GM11168 (cell line): Measurements from ENCODE around the gene TENT4B.
"Not testable (repeated sequence)": the region's sequence is repeated elsewhere in the genome, so short reads cannot be mapped to it uniquely, and the experiment has no call there.

Experiments used
- in situ Hi-C: fragments of 300-500 bp; cut with MboI; formaldehyde crosslinking; loops from one replicate; pipeline ENCODE4 v1.12.0; 2022; ENCODE audit warnings: low sequenced_read_pairs; ENCODE audit not compliant: unreplicated experiment

TENT4B gene

DNA sequence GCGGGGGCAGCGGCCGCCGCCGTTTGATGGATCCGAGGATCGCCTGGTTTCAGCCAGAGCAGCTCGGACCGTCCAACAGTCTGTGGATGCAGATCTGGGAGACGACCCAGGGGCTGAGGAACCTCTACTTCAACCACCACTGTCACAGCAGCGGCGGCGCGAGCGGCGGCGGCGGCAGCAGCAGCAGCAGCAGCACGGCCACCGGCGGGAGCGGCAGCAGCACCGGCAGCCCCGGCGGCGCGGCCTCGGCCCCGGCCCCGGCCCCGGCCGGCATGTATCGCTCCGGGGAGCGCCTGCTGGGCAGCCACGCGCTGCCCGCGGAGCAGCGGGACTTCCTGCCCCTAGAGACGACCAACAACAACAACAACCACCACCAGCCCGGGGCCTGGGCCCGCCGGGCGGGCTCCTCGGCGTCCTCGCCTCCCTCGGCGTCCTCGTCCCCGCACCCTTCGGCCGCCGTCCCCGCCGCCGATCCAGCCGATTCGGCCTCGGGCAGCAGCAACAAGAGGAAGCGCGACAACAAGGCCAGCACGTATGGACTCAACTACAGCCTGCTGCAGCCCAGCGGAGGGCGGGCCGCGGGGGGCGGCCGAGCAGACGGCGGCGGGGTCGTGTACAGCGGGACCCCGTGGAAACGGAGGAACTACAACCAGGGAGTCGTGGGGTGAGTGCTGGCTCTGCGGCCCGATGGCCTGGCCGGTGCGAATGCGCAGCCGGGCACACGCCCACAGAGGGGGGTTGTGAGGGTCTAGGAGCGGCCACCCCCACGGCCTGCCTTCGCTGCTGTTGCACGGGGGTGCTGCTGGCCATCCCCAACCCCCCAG is 702 bp downstream of the TENT4B start:
- in situ Hi-C loops = no loop called here

DNA sequence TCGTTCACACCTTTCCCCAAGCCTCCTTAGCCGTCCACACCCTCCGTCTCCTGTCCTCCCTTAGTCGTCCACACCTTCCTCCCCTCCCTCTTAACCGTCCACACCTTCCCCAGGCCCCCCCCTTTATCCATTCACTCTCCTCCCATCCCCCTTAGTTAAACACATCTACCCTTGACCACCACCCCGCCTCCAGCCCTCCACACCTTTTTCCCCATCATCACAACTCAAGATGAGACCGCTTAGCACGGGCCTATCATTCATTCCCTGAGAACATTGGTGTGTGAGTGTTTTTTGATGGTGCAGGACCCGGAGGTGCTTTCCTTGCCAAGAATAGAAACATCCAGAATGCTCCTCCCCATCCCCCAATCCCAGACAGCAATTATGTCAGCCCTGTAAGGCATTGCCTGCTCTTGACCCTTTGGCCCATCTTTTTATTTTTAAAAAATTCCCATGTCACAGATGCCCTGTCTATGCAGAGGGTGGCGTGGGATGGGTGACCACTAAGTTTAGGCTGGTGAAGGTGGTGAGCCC is 1.4 kb downstream of the TENT4B start:
- in situ Hi-C loops = no loop called here

DNA sequence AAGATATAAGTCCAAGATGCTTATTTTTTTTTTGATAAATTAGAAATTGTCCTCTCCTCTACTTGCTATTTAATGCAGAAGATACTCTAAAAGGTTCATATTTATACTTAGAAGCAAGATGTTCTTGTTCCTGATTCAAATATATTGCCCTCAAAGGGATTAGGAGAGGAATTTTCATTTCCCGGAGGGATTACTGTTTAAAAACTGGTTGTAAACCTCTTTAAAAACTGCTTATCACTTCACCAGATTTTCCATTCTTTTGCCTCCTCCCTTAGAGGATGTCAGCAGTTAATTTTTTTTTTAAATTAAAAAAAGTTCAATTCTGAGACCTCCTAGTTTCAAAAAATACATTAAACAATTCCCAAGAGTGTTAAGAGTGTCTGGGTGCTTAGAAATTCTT is 2.8 kb downstream of the TENT4B start:
- in situ Hi-C loops = no loop called here

DNA sequence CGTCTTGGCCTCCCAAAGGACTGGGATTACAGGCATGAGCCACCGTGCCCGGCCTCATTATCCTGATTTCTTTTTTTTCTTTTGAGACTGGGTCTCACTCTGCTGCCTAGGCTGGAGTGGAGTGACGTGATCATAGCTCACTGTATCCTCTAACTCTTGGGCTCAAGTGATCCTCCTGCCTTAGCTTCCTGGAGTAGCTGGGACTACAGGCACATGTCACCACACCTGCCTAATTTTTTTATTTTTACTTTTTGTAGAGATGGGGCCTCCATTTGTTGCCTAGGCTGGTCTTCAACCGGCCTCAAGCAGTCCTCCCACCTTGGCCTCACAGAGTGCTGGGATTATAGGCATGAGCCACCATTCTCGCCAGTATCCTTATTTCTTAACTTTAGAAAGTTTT is 3.5 kb downstream of the TENT4B start:
- in situ Hi-C loops = no loop called here

DNA sequence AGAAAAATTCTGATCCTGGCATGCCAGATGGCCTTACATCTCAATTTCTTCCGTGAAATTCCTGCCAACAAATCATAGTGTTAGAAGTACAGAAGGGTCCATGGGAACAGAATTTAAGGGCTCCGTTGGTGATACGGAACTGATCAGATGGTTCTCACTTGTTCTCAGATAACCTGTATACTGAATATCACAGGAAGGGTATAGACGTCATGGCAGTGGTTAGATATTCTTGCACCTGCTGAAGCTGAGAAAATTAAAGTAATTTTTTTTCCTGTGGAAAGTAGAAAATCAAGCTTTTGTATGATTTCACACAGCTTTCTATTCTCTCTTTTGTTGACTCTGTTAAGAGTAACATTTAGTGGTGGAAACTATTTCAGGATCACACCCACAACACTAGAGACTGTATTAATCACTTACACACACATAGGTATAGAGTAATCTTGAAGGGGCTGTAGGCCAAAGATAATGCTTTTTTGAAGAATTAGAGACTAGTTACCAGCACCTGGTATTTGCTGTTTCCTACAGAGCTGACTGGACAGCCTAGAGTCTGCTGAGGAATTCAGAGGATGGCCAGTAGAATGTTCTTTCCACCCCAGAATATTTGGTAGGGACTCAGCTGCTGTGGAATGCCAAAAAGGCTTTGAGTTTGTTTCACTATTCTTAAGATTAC is 7.5 kb downstream of the TENT4B start:
- in situ Hi-C loops = no loop called here

DNA sequence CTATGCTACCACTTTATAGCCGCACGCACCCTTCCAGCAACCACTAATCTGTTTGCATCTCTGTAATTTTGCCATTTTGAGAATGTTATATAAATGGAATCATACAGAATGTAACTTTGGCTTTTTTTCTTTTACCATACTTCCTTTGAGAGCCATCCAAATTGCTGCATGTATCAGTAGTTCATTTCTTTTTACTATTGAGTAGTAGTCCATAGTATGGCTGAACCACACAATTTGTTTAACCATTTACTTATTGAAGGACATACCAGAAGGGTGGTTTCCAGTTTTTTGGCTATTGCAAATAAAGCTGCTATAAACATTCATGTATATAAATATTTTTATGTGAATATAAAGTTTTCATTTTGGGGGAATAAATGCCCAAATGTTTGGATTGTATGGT is 8.8 kb downstream of the TENT4B start:
- in situ Hi-C loops = no loop called here

DNA sequence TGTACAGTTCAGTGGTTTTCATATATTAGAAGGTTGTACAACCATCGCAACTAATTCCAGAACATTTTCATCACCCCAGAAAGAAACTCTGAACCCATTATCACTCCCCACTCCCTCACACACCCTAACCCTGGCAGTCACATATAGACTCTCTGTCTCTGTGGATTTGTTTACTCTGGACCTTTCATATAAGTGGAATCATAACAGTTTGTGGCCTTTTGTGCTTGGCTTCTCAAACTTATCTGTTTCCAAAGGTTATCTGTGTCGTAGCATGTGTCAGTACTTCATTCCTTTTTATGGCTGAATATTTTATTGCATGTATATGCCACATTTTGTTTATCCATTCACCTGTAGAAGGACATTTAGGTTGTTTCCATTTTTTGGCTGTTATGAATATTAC is 12.4 kb downstream of the TENT4B start:
- in situ Hi-C loops = no loop called here

DNA sequence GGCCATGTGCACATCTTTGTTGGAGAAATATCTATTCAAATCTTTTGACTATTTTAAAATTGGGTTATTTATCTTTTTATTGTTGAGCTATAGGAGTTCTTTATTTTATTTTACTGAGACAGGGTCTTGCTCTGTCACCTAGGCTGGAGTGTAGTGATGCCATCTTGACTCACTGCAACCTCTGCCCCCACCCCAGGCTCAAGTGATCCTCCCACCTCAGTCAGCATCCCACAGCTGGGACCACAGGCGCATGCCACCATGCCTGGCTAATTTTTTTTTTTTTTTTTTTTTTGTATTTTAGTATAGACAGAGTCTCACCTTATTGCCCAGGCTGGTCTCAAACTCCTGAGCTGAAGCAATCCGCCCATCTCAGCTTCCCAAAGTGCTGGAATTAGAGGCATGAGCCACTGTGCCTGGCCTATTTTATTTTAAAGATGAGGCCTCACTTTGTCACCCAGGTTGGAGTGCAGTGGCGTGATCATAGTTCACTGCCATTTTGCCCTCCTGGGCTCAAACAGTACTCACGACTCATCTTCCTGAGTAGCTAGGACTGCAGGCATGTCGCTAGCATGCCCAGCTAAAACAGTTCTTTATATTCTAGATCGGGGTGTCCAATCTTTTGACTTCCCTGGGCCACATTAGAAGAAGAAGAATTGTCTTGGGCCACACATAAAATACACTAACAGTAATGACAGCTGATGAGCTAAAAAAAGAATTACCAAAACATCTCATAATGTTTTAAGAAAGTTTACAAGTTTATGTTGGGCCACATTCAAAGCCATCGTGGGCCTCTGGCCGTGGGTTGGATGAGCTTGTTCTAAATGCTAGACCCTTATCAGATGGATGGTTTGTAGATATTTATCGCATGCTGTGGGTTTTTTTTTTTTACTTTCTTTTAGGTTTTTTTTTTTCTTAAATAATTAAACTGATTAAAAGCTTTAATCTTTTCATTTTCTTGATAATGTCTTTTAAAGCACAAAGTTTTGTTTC is 13.7 kb downstream of the TENT4B start:
- in situ Hi-C loops = no loop called here

DNA sequence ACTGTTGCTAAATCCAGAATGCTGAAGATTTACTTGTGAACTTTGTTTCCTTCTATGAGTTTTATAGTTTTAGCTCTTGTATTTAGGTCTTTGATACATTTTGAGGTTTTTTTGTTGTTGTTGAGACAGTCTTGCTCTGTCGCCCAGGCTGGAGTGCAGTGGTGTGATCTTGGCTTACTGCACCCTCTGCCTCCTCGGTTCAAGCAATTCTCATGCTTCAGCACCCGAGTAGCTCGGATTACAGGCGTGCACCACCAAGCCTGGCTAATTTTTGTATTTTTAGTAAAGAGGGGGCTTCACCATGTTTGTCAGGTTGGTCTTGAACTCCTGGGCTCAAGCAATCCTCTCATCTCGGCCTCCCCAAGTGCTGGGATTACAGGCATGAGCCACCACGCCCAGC is 14.4 kb downstream of the TENT4B start:
- in situ Hi-C loops = no loop called here

DNA sequence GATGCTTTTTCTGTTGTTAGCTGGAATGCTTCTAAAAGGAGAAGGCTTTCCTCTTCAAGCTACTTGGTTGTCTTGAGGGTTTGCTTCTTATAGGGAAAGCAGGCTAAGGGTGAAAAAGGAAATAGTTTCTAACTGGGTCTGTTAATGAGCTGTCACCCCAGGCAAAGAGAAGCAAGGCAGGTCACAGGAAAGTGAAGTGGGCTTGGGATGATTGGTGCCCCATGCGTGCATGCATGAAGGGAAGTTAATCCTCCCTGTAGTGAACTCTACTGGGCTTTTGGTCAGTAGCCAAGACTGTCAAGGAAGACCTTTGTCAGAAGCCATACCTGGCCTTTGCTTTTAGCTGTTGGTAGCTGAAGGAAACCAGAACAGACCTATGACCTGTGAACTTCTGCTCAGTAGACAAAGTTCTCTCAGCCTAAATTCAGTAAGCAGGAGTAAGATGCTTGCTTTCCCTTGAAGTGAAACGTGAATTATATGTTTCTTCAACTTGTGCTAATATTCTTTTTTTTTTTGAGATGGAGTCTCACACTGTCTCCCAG is 16.5 kb downstream of the TENT4B start:
- in situ Hi-C loops = no loop called here

DNA sequence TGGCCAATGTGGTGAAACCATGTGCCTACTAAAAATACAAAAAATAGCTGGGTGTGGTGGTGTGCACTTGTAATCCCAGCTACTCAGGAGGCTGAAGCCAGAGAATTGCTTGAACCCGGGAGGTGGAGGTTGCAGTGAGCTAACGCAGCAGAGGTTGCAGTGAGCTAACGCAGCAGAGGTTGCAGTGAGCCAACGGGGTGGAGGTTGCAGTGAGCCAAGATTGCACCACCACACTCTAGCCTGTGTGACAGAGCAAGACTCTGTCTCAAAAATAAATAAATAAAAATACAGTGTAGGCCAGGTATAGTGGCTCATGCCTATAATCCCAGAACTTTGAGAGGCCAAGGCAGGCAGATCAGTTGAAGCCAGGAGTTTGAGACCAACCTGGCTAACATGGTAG is 18.7 kb downstream of the TENT4B start:
- in situ Hi-C loops = not testable (repeated sequence)

DNA sequence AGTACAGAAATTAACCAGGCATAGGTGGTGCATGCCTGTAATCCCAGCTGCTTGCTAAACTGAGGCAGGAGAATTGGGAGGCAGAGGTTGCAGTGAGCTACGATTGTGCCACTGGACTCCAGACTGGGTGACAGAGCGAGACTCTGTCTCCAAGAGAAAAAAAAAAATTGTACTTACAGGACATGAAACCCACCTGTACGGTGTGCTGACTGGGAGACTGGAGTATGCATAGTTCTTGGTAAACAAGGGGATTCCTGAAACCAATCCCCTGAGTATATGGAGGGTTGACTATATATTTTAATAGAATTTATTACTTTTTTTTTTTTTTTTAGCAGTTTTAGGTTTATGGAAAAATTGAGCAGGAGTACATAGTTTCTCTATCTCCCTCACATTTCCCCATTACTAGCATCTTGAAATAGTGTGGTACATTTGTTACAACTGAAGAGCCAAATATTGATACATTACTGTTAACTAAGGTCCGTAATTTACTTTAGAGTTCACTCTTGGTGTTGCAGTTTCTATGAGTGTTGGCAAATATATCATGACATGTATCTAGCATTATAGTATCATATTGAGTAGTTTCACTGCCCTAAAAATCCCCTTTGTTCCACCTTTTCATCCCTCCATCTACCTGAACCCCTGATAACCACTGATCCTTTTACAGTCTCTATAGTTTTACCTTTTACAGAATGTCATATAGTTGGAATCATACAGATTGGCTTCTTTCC is 19.3 kb downstream of the TENT4B start:
- in situ Hi-C loops = no loop called here

DNA sequence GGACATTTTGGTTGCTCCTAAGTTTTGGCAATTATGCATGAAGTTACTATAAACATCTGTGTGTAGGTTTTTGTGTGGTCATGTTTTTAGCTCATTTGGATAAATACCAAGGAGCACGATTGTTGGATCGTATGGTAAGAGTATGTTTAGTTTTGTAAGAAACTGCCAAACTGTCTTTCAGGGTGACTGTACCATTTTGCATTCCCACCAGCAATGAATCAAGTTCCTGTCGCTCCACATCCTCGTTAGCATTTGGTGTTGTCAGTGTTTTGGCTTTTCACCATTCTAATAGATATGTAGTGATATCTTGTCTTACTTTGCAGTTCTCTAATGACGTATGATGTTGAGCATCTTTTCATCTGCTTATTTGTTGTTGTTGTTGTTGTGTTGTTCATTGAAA is 20.2 kb downstream of the TENT4B start:
- in situ Hi-C loops = no loop called here

DNA sequence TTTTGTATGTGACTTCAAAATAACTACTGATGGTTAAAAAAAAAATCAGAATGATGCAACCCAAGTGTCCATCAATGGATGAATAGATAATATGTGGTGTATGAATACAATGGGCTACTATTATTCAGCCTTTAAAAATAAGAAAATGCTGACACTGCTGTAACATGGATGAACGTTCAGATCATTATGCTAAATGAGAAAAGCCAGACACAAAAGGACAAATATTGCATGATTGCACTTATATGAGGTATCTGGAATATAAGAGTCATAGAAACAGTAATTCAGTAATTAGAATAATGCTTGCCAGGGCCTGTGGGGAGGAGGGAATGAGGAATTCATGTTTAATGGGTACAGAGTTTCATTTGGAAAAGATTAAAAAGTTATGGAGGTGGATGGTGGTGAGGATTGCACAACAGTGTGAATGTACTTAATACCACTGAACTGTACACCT is 25.4 kb downstream of the TENT4B start:
- in situ Hi-C loops = no loop called here

DNA sequence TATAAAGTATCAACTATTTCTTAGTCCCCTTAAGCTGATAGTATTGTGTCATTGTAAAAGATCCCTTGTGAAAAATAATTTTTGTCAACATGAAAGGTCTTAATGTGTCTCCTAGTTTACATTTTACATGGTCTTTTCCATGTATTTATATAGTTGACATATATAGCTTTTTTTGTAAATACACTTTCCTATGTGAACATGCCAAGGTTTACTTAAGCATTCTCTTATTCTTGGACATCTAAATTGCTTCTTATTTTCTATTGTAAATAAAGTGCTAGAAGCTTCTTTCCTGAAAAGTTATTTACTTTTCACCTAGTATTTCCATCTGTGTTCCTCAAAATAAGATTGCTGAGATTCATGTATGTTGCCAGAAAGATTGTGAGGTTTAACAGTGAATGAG is 29.3 kb downstream of the TENT4B start:
- in situ Hi-C loops = no loop called here

DNA sequence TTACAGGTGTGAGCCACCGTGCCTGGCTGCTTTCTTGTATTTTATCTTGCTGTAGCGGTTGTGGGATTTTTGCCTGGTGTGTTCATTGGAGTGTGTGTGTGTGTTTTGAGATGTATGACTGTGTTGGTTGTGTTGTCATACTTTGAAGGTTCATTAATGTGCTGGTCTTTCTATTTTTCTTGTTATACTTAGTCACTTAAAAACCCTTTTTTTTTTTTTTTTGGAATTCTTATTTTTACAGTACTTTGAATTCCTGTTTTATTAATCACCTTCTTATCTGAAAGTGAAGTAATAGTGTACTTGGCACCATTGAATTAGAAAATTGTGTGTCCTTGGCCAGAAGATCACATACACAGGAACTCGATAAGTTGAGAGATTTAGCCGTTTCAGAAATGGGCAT is 30.2 kb downstream of the TENT4B start:
- in situ Hi-C loops = no loop called here

DNA sequence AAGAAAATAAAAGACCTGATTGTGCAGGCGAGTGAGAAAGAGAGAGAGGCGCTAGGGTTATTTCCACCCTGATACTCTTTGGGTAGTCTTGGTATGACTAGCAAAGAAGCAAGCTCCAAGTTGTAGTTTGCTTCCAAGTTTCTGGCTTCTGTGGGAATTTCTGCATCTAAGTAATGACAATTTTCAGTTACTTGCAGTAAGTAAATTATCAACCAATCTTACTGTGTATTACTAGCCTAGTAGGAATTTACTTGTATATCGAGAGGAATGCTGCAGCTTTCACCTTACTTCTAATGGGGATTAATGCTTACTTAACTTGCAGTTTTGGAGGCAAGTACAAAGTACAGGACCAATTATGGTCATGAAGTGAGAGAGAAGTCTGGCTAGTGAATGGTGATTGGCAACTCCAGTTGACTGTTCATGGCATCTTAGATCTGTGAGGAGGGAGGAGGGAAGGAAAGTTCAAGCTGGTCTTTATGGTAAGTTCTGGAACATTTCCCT is 31.9 kb downstream of the TENT4B start:
- in situ Hi-C loops = no loop called here

DNA sequence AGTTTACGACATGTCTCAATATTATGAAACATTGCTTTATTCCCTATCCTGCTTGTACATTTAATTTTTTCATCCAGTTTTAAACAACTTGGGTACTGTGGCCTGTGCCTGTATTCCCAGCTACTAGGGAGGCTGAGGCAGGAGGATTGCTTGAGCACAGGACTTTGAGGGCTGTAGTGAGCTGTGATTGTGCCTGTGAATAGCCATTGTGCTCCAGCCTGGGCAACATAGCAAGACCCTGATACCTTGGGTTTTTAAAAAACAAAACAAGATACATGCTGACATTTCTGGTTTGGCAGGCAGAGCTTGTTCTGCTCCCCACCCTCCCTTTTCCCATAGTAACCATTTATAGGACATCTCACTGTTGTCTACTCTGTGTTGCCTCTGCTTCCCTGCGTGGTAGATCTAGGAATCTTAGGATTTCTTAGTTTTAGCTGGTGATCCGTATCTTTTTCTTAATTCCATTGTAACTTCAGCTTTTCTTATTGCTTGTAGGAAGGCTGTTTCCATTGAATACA is 35.6 kb downstream of the TENT4B start:
- in situ Hi-C loops = no loop called here

DNA sequence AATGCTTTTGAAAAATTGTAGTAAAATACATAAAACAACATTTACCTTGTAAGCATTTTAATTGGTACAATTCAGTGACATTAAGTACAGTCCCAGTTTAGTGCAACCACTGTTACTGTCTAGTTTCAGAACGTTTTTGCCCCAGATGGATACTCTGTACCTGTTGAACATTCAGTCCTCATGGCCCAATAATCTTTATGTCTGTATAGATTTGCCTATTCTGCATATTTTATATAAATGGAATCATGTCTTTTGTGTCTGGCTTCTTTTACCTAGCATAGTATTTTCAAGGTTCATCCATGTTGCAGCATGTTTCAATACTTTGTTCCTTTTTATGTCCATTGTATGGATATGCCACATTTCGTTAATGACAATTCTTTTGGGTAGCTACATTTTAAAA is 37.2 kb downstream of the TENT4B start:
- in situ Hi-C loops = no loop called here
